Sigmoid colon (tissue), 7 donors: ENCODE measurements around the gene GNAQ. TPM values are rescaled to one million over a fixed set of nuclear protein-coding genes. Genes with fewer than 3 reads are reported as not detected.

Source experiments
- DNase-seq: peaks from one replicate; pipeline ENCODE4 v3.0.0-alpha.2; 2019
- H3K27ac ChIP-seq, 4 donors: fragments of 200-600 bp; sonication (generic); one replicate each; pipeline ENCODE4 v1.5.1; 2016 to 2019; ENCODE audit warnings: mild to moderate bottlenecking in 1 of 4
- H3K27me3 ChIP-seq, 3 donors: fragments of 200-600 bp; sonication (generic); one replicate each; pipeline ENCODE4 v1.5.1; 2019; ENCODE audit warnings: mild to moderate bottlenecking in 1 of 3
- H3K36me3 ChIP-seq, 4 donors: fragments of 200-600 bp; sonication (generic); one replicate each; pipeline ENCODE4 v1.5.1; 2016 to 2019
- H3K4me1 ChIP-seq, 4 donors: fragments of 200-600 bp; sonication (generic); one replicate each; pipeline ENCODE4 v1.5.1; 2017 to 2019
- H3K4me3 ChIP-seq, 4 donors: fragments of 200-600 bp; sonication (generic); one replicate each; pipeline ENCODE4 v1.5.1; 2017 to 2019; ENCODE audit warnings: mild to moderate bottlenecking in 2 of 4, moderate library complexity in 1 of 4
- H3K9me3 ChIP-seq, 4 donors: fragments of 200-600 bp in 3 of 4; sonication (generic) in 3 of 4; one replicate each; pipeline versions ENCODE4 v1.5.1 to v1.6.1; 2013 to 2019
- EP300 ChIP-seq, 4 donors: sonication (generic); formaldehyde crosslinking; IDR thresholded peaks; one replicate each; pipeline ENCODE4 v1.6.1; 2017; ENCODE audit warnings: antibody characterized with exemption in 4 of 4
- POLR2A ChIP-seq, 2 donors: fragments of 450-650 bp; IDR thresholded peaks; one replicate each; pipeline ENCODE4 v1.6.1; 2016; ENCODE audit warnings: antibody characterized with exemption in 2 of 2, mild to moderate bottlenecking in 2 of 2, moderate library complexity in 2 of 2
- POLR2AphosphoS5 ChIP-seq, 4 donors: sonication (generic); formaldehyde crosslinking; IDR thresholded peaks; one replicate each; pipeline ENCODE4 v1.6.1; 2017; ENCODE audit warnings: antibody characterized with exemption in 4 of 4
- WGBS, 2 donors: extraction: QIAGEN DNeasy Blood & Tissue Kit; methylation state at CpG; one replicate each; pipeline ENCODE4 v1.1.7; 2013; 5-methylcytosine and 5-hydroxymethylcytosine counted together
- intact Hi-C: fragments of 100-400 bp; cut with DNase I; formaldehyde crosslinking; loops from one replicate; pipeline ENCODE4 v1.15.1; 2023
- polyA plus RNA-seq, 3 donors: library from polyadenylated mRNA; stranded (reverse); fragments of 200-250 nt; gene quantifications; one replicate each; pipeline ENCODE4 v1.2.3, GENCODE V29; 2013
- total RNA-seq, 4 donors: library from RNA; depleted of rRNA; stranded (reverse); fragments of >200 nt; gene quantifications; one replicate each; pipeline ENCODE4 v1.1.0, GENCODE V29; 2016
- TF ChIP-seq, protein P1 (sequence below), 4 experiments: fragments of 450-650 bp in 3 of 4; fragments of 200-600 bp in 1 of 4; IDR thresholded peaks; one replicate each; pipeline ENCODE4 v1.5.1; 2016 to 2019; ENCODE audit warnings: antibody characterized with exemption in 4 of 4, mild to moderate bottlenecking in 3 of 4, moderate library complexity in 2 of 4
- donor health status: healthy with polysubstance abuse.
- donor health status: Bipolar disorder and iron deficiency.
- donor health status: healthy.

The GNAQ gene
- total and polyA plus RNA-seq, 7 donors = 21.6 to 79.2 (median 49.5) TPM

GRCh38 chr9:77769246-77769645 lies 262.4 kb downstream of the GNAQ start:
- TF ChIP-seq EP300 (IDR thresholded peaks at IDR 0.05) (no peak), POLR2AphosphoS5 (IDR thresholded peaks at IDR 0.05) (no peak), POLR2A (IDR thresholded peaks at IDR 0.05) (no peak)
- TF ChIP-seq, protein P1, sequence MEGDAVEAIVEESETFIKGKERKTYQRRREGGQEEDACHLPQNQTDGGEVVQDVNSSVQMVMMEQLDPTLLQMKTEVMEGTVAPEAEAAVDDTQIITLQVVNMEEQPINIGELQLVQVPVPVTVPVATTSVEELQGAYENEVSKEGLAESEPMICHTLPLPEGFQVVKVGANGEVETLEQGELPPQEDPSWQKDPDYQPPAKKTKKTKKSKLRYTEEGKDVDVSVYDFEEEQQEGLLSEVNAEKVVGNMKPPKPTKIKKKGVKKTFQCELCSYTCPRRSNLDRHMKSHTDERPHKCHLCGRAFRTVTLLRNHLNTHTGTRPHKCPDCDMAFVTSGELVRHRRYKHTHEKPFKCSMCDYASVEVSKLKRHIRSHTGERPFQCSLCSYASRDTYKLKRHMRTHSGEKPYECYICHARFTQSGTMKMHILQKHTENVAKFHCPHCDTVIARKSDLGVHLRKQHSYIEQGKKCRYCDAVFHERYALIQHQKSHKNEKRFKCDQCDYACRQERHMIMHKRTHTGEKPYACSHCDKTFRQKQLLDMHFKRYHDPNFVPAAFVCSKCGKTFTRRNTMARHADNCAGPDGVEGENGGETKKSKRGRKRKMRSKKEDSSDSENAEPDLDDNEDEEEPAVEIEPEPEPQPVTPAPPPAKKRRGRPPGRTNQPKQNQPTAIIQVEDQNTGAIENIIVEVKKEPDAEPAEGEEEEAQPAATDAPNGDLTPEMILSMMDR (IDR thresholded peaks at IDR 0.05) = no peak
- H3K9me3 ChIP-seq = no peaks in the 10 kb centered on the region
- peaks cover 0 to 14% (median 3%) of the 10 kb centered on the region in 4 donors for H3K4me1 ChIP-seq
- 70 to 82% methylated on average over 5 of the region's 5 CpGs for WGBS, 2 donors
- intact Hi-C loops = loop anchor here (5.0 kb wide), 1 partner anchor 337 kb away; no protein-coding TSS in a partner anchor
- DNase-seq = no peak
- H3K4me3 ChIP-seq = no peak overlapping the region
- H3K27ac ChIP-seq = no peak overlapping the region
- H3K27me3 ChIP-seq = no peaks in the 10 kb centered on the region
- H3K36me3 ChIP-seq = no peaks in the 10 kb centered on the region

DNA sequence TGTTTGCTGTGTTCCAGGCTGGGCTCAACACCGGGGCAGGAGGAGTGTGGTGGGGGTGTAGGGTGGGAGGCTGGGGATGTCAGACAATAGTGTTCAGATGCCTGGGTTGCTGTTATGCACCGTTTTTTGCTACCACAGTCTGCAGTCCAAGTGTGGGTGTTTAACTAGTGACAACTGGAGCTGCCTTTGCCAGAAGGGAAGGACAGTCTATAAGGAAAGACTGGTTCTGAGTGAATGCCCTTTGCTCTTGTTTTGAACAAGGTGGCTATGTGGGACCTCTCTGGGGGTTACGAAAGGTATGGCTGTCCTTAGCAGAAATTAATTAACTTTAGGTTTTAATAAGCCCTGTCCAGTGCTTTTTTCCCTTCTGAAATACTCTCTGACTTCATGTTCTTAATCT lies 265.0 kb downstream of the GNAQ start:
- 32 to 68% methylated on average over 3 of the region's 3 CpGs for WGBS, 2 donors
- no peak for DNase-seq
- Histone ChIP-seq H3K27ac (no peak overlapping the region), H3K27me3 (no peaks in the 10 kb centered on the region), H3K4me1 (peaks cover 0 to 14% (median 3%) of the 10 kb centered on the region in 4 donors), H3K36me3 (no peaks in the 10 kb centered on the region), H3K9me3 (no peaks in the 10 kb centered on the region), H3K4me3 (no peak overlapping the region)
- intact Hi-C loops = loop anchor here (5.0 kb wide), 1 partner anchor 334 kb away; no protein-coding TSS in a partner anchor
- TF ChIP-seq EP300 (IDR thresholded peaks at IDR 0.05) (no peak), POLR2A (IDR thresholded peaks at IDR 0.05) (no peak), POLR2AphosphoS5 (IDR thresholded peaks at IDR 0.05) (no peak)
- TF ChIP-seq, protein P1 (IDR thresholded peaks at IDR 0.05) = no peak

GRCh38 chr9:77765781-77766259 lies 265.8 kb downstream of the GNAQ start:
- intact Hi-C loops = loop anchor here (5.0 kb wide), 1 partner anchor 334 kb away; no protein-coding TSS in a partner anchor
- H3K36me3 ChIP-seq = no peaks in the 10 kb centered on the region
- no peaks in the 10 kb centered on the region for H3K27me3 ChIP-seq
- H3K4me3 ChIP-seq = no peak overlapping the region
- TF ChIP-seq, protein P1 (IDR thresholded peaks at IDR 0.05) = no peak
- TF ChIP-seq POLR2AphosphoS5 (IDR thresholded peaks at IDR 0.05) (no peak), EP300 (IDR thresholded peaks at IDR 0.05) (no peak), POLR2A (IDR thresholded peaks at IDR 0.05) (no peak)
- no peaks in the 10 kb centered on the region for H3K9me3 ChIP-seq
- no peak for DNase-seq
- 86 to 89% methylated on average over 2 of the region's 2 CpGs for WGBS, 2 donors
- peaks cover 0 to 14% (median 3%) of the 10 kb centered on the region in 4 donors for H3K4me1 ChIP-seq
- H3K27ac ChIP-seq = no peak overlapping the region

- no peak for DNase-seq
- Histone ChIP-seq H3K27me3 (no peaks in the 10 kb centered on the region), H3K36me3 (no peaks in the 10 kb centered on the region), H3K4me1 (peaks cover 0 to 14% (median 3%) of the 10 kb centered on the region in 4 donors), H3K9me3 (no peaks in the 10 kb centered on the region), H3K4me3 (no peak overlapping the region), H3K27ac (no peak overlapping the region)
- 73 to 76% methylated on average over 10 of the region's 10 CpGs for WGBS, 2 donors
- intact Hi-C loops = loop anchor here (5.0 kb wide), 1 partner anchor 333 kb away; no protein-coding TSS in a partner anchor
- TF ChIP-seq POLR2A (IDR thresholded peaks at IDR 0.05) (no peak), EP300 (IDR thresholded peaks at IDR 0.05) (no peak), POLR2AphosphoS5 (IDR thresholded peaks at IDR 0.05) (no peak)
- TF ChIP-seq, protein P1 (IDR thresholded peaks at IDR 0.05) = peak in 3 of 4 experiments; percentile 11 to 46 (median 30)
Measured at GRCh38 chr9:77764894-77765780, 266.5 kb downstream of the GNAQ start.
